ENCODE results near the gene RNF212. TPM values are rescaled to one million over a fixed set of nuclear protein-coding genes. Genes with fewer than 3 reads are reported as not detected.

RNF212 gene
- total RNA-seq, 1 donor = 3.0 TPM

- H3K4me3 ChIP-seq (ENCODE audit: low read depth, low read length) = no peak overlapping the region
- DNase-seq (ENCODE audit: low read depth) = no peak
- no peak for TF ChIP-seq CTCF (IDR thresholded peaks at IDR 0.05; ENCODE audit: insufficient read depth, low read depth, low read length)
Measured at GRCh38 chr4:1031346-1031745, 82.0 kb downstream of the RNF212 start.

- DNase-seq (ENCODE audit: low read depth) = no peak
- no peak for TF ChIP-seq CTCF (IDR thresholded peaks at IDR 0.05; ENCODE audit: insufficient read depth, low read depth, low read length)
- no peak overlapping the region for H3K4me3 ChIP-seq (ENCODE audit: low read depth, low read length)
Measured at GRCh38 chr4:1030559-1030958, 82.8 kb downstream of the RNF212 start.

- no peak for TF ChIP-seq CTCF (IDR thresholded peaks at IDR 0.05; ENCODE audit: insufficient read depth, low read depth, low read length)
- DNase-seq (ENCODE audit: low read depth) = no peak
- no peak overlapping the region for H3K4me3 ChIP-seq (ENCODE audit: low read depth, low read length)
Measured at GRCh38 chr4:1030031-1030430, 83.3 kb downstream of the RNF212 start.

GRCh38 chr4:1029529-1029928 is 83.8 kb downstream of the RNF212 start:
- DNase-seq (ENCODE audit: low read depth) = no peak
- no peak for TF ChIP-seq CTCF (IDR thresholded peaks at IDR 0.05; ENCODE audit: insufficient read depth, low read depth, low read length)
- no peak overlapping the region for H3K4me3 ChIP-seq (ENCODE audit: low read depth, low read length)

- no peak for DNase-seq (ENCODE audit: low read depth)
- H3K4me3 ChIP-seq (ENCODE audit: low read depth, low read length) = no peak overlapping the region
- no peak for TF ChIP-seq CTCF (IDR thresholded peaks at IDR 0.05; ENCODE audit: insufficient read depth, low read depth, low read length)
Measured at GRCh38 chr4:1028574-1029220, 84.7 kb downstream of the RNF212 start.

- no peak overlapping the region for H3K4me3 ChIP-seq (ENCODE audit: low read depth, low read length)
- no peak for DNase-seq (ENCODE audit: low read depth)
- TF ChIP-seq CTCF (IDR thresholded peaks at IDR 0.05; ENCODE audit: insufficient read depth, low read depth, low read length) = no peak
Measured at GRCh38 chr4:1027915-1028238, 85.5 kb downstream of the RNF212 start.

Measured in fibroblast of villous mesenchyme (primary cell).